Neural cell (in vitro differentiated cells): Measurements from ENCODE around the gene NCK2. TPM values are rescaled to one million over a fixed set of nuclear protein-coding genes. Genes with fewer than 3 reads are reported as not detected.

Experiments used
- H2AFZ ChIP-seq: fragments of 200-600, 300-800 bp; sonication (generic), shearing (Covaris generic); 2 replicates; pipeline ENCODE4 v1.6.0; 2014; ENCODE audit warnings: low read depth, mild to moderate bottlenecking, antibody characterized with exemption, low read length, moderate library complexity
- H3F3A ChIP-seq: fragments of 200-600 bp; shearing (Covaris generic); 2 replicates; pipeline ENCODE4 v1.6.1; 2016; ENCODE audit warnings: mild to moderate bottlenecking, moderate library complexity, mixed read lengths, antibody characterized with exemption, low read length; ENCODE audit not compliant: insufficient read depth, poor library complexity, severe bottlenecking
- H3K27ac ChIP-seq: fragments of 200-600, 300-800 bp; sonication (generic), shearing (Covaris generic); 2 replicates; pipeline ENCODE4 v1.5.1; 2014; ENCODE audit warnings: mild to moderate bottlenecking, low read length, moderate library complexity
- H3K27me3 ChIP-seq: fragments of 300-800, 200-600 bp; sonication (generic), shearing (Covaris generic); 2 replicates; pipeline ENCODE4 v1.6.0; 2014; ENCODE audit warnings: mild to moderate bottlenecking, low read depth, low read length, moderate library complexity; ENCODE audit not compliant: insufficient read depth
- H3K36me3 ChIP-seq: fragments of 300-800, 200-600 bp; sonication (generic), shearing (Covaris generic); 2 replicates; pipeline ENCODE4 v1.5.1; 2014; ENCODE audit warnings: mild to moderate bottlenecking, antibody characterized with exemption, low read length, moderate library complexity; ENCODE audit not compliant: insufficient read depth
- H3K4me2 ChIP-seq: fragments of 300-800, 200-600 bp; sonication (generic), shearing (Covaris generic); 2 replicates; pipeline ENCODE4 v1.6.0; 2014; ENCODE audit warnings: mild to moderate bottlenecking, low read length
- H3K4me3 ChIP-seq: fragments of 300-800, 200-600 bp; sonication (generic), shearing (Covaris generic); 2 replicates; pipeline ENCODE4 v1.5.1; 2014; ENCODE audit warnings: mild to moderate bottlenecking, low read length, moderate library complexity
- H3K79me2 ChIP-seq: fragments of 200-600 bp; shearing (Covaris generic); replicated peaks from 2 replicates; pipeline ENCODE4 v1.6.0; 2014; ENCODE audit warnings: mild to moderate bottlenecking, low read length, moderate library complexity; ENCODE audit not compliant: insufficient read depth
- H3K9ac ChIP-seq: fragments of 300-800, 200-600 bp; sonication (generic), shearing (Covaris generic); 2 replicates; pipeline ENCODE4 v1.6.1; 2016; ENCODE audit warnings: mild to moderate bottlenecking, low read length, mixed read lengths
- H3K9me2 ChIP-seq: fragments of 200-600 bp; shearing (Covaris generic); 2 replicates; pipeline ENCODE4 v1.6.1; 2016; ENCODE audit warnings: mild to moderate bottlenecking, low read length, mixed read lengths; ENCODE audit not compliant: insufficient read depth
- H3K9me3 ChIP-seq: fragments of 200-600, 300-800 bp; sonication (generic), shearing (Covaris generic); 2 replicates; pipeline ENCODE4 v1.6.1; 2016; ENCODE audit warnings: mild to moderate bottlenecking, mixed run types, low read length, moderate library complexity, mixed read lengths
- H4K20me1 ChIP-seq: fragments of 200-600 bp; shearing (Covaris generic); 2 replicates; pipeline ENCODE4 v1.6.1; 2016; ENCODE audit warnings: mild to moderate bottlenecking, mixed run types; ENCODE audit not compliant: insufficient read depth
- CTCF ChIP-seq: fragments of 450-650 bp; IDR thresholded peaks from 2 replicates; pipeline ENCODE4 v1.5.1; 2014; ENCODE audit warnings: antibody characterized with exemption, mild to moderate bottlenecking, moderate library complexity; ENCODE audit not compliant: poor library complexity, severe bottlenecking
- EP300 ChIP-seq: fragments of 450-650 bp; conservative IDR thresholded peaks from 2 replicates; pipeline ENCODE4 v1.6.1; 2014; ENCODE audit warnings: antibody characterized with exemption, mild to moderate bottlenecking, moderate library complexity; ENCODE audit not compliant: poor library complexity, severe bottlenecking
- EZH2 ChIP-seq: fragments of 200-600, 300-800 bp; shearing (Covaris generic), sonication (generic); IDR thresholded peaks from 2 replicates; pipeline ENCODE4 v1.6.1; 2014; ENCODE audit warnings: antibody characterized with exemption, low read length, borderline replicate concordance, mild to moderate bottlenecking; ENCODE audit not compliant: insufficient read depth, poor library complexity, severe bottlenecking
- MXI1 ChIP-seq: fragments of 450-650 bp; conservative IDR thresholded peaks from 2 replicates; pipeline ENCODE4 v1.6.1; 2014; ENCODE audit warnings: antibody characterized with exemption, mild to moderate bottlenecking; ENCODE audit not compliant: poor library complexity, severe bottlenecking
- POLR2AphosphoS5 ChIP-seq: IDR thresholded peaks from 2 replicates; pipeline ENCODE4 v1.6.1; 2012
- RAD21 ChIP-seq: fragments of 450-650 bp; conservative IDR thresholded peaks from 2 replicates; pipeline ENCODE4 v1.6.1; 2014; ENCODE audit warnings: antibody characterized with exemption, mild to moderate bottlenecking, moderate library complexity
- REST ChIP-seq: IDR thresholded peaks from 2 replicates; pipeline ENCODE4 v1.6.1; 2012; ENCODE audit warnings: borderline replicate concordance
- SMC3 ChIP-seq: fragments of 450-650 bp; conservative IDR thresholded peaks from 2 replicates; pipeline ENCODE4 v1.6.1; 2014; ENCODE audit warnings: antibody characterized with exemption, mild to moderate bottlenecking, moderate library complexity; ENCODE audit not compliant: poor library complexity
- TAF1 ChIP-seq: IDR thresholded peaks from 2 replicates; pipeline ENCODE4 v1.6.1; 2012; ENCODE audit warnings: low read depth
- polyA plus RNA-seq: library from polyadenylated mRNA; depleted of rRNA; stranded (reverse); fragments of >200 nt; gene quantifications from 2 replicates; pipeline ENCODE4 v1.2.3, GENCODE V29; 2014

Gene NCK2
- polyA plus RNA-seq, 1 donor from 2014 or later: 49.4 TPM

GRCh38 chr2:105766300-105766866, 21.7 kb downstream of the NCK2 start:
- no peaks in the 10 kb centered on the region for H3K9me2 ChIP-seq
- peaks cover 6% of the 10 kb centered on the region for H3K36me3 ChIP-seq
- H3K9ac ChIP-seq: no peak overlapping the region
- peaks cover 60% of the 10 kb centered on the region for H3K79me2 ChIP-seq
- H3K9me3 ChIP-seq: no peaks in the 10 kb centered on the region
- no peaks in the 10 kb centered on the region for H3F3A ChIP-seq
- TF ChIP-seq EZH2: no peak
- TF ChIP-seq SMC3: no peak
- TF ChIP-seq REST: no peak
- no peak for TF ChIP-seq TAF1
- TF ChIP-seq MXI1: no peak
- TF ChIP-seq EP300: no peak
- TF ChIP-seq RAD21: no peak
- TF ChIP-seq POLR2AphosphoS5: no peak
- TF ChIP-seq CTCF: no peak
- H3K4me3 ChIP-seq: no peak overlapping the region
- H3K27me3 ChIP-seq: no peaks in the 10 kb centered on the region
- no peaks in the 10 kb centered on the region for H4K20me1 ChIP-seq
- no peak overlapping the region for H2AFZ ChIP-seq
- H3K4me2 ChIP-seq: no peak overlapping the region
- H3K27ac ChIP-seq: no peak overlapping the region

- Histone ChIP-seq H3K79me2 (peaks cover 61% of the 10 kb centered on the region), H3K27me3 (no peaks in the 10 kb centered on the region), H3K9me2 (no peaks in the 10 kb centered on the region), H3K9me3 (no peaks in the 10 kb centered on the region), H3K9ac (no peak overlapping the region), H3K27ac (no peak overlapping the region), H3K4me2 (no peak overlapping the region), H3K36me3 (peaks cover 6% of the 10 kb centered on the region), H2AFZ (no peak overlapping the region), H4K20me1 (no peaks in the 10 kb centered on the region), H3F3A (no peaks in the 10 kb centered on the region), H3K4me3 (no peak overlapping the region)
- TF ChIP-seq EZH2 (no peak), MXI1 (no peak), CTCF (no peak), TAF1 (no peak), POLR2AphosphoS5 (no peak), REST (no peak), EP300 (no peak), SMC3 (no peak)
Observed at GRCh38 chr2:105768176-105768575, 23.5 kb downstream of the NCK2 start.
